GM18861 (cell line): ENCODE results near the gene MAD1L1.
"Not testable (repeated sequence)": the region's sequence is repeated elsewhere in the genome, so short reads cannot be mapped to it uniquely, and the experiment has no call there.

ENCODE experiments used
- ATAC-seq: cut with Tn5 transposase; IDR thresholded peaks from one replicate; pipeline ENCODE4 v1.9.1; 2021; ENCODE audit not compliant: unreplicated experiment

The MAD1L1 gene

DNA sequence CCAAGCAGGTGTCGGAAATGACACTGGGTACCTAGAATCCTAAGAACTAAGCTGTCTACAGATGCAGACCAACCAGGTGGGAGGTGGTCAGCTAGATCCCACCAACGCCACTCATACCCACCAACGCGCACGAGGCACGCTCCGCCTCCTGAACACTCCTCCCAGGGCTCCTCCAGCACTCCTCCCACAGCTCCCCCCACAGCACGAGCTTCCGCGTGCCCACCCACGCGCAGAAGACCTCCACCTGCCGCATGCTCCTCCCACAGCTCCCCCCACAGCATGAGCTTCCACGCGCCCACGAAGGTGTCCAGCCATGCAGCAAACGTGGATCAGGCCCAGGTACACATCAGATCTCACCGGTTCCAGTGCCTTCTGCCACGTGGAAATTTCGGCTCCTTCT, 196.0 kb downstream of the MAD1L1 start:
- ATAC-seq, result no peak

- ATAC-seq, result not testable (repeated sequence)
Measured at GRCh38 chr7:2036201-2036600, 196.5 kb downstream of the MAD1L1 start.

DNA sequence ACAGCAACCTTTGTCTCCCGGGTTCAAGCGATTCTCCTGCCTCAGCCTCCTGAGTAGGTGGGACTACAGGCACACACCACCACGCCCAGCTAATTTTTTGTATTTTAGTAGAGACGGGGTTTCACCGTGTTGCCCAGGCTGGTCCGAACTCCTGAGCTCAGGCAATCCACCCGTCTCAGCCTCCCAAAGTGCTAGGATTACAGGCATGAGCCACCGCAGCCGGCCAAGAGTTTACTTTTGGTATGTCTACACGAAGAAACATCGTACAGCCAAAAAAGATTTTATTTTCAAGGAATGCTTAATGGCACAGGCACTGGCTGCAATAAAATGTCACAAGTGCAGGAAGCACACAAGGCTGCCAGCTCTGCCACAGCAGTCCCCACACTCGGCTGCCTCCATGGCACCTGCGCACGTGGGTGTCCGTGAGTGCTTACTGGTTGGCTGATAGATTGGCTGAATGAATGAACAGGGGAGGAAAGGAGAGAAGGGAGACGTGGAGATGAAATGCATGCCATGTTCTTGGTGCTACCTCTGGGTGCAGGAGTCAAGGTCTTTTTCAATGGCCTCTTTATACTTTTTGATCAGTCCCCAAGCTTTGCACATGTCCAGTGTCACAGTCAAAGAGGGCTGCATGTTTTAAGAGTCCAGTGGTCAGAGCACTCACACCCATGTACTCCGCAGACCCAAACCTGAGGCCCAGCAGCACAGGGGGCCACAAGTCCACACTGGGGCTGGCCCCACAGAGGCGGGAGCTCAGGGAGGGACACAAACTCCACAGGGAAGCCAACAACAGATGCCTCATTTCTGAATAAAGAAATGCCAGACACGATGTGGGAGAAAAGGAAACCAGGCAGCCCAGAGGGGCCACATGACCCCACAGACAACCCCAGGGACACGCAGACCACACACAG, 198.2 kb downstream of the MAD1L1 start:
- ATAC-seq, result no peak

- ATAC-seq, result no peak
Measured at GRCh38 chr7:2033586-2034135, 199.1 kb downstream of the MAD1L1 start.

DNA sequence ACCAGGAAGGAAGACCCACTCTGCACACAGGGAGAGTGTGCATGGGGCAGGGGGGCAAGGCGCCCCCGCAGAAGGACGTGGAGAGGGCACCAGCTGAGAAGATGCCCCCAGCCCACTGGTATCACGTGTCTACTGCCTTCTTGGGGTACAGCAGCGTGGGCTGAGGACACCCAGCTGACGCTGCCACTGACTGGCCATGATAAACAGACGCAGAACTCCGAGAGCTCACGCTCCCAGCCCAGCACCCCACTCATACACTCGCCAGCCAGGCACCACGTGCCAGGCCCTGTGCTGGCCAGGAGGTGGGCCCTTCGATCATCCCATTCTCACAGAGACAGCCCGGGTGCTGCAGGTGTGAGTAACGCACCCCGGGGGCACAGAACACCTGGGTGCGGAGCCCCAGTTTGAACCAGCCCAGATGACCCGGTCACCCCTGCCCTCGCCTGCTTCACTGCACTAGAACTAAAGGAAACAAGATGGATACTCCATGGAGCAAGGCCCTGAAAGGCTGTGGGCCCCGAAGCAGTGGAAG, 199.8 kb downstream of the MAD1L1 start:
- ATAC-seq, result no peak

DNA sequence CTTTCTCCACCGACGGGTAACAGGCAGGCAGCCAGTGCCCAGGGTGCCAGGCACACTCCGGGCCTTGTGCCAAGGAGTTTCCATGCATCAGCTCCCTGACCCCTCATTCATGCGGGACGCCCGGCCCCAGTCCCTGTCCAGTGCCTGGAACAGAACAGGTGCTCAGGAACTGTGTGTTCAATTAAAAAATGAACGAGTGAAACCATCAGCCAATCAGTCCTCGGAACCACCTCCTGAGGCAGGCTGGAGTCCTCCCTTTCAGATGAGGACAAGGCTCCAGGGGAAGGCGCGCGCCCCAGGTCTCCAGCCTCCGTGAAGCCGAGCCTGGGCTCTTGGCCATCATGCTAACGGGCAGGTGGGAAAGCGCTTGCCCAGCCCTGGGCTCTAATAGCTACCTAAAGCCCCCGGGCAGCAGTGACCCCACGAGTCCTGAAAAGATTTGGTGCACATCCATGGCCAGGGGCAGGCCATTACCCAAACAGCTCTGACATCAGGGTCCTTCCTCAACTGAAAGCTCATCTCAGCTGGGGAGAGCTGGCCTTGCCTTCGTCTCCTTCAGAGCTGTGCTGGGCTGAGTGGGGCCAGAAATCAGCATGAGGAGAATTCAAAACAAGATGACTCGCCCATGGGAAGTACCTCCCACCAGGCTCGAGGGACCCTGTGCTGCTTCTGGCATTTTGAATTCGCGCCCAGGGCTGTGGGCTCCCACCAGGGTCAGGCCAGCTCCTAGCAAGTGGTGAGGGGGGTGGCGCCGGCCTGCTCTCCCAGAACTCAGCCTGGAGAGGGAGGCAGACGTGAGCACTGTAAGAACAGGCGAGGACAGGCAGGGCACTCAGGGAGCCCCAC, 200.5 kb downstream of the MAD1L1 start:
- no peak for ATAC-seq

- ATAC-seq, result no peak
Measured at GRCh38 chr7:2031451-2031845, 201.3 kb downstream of the MAD1L1 start.

GRCh38 chr7:2030475-2031450, 202.0 kb downstream of the MAD1L1 start:
- ATAC-seq, result no peak

DNA sequence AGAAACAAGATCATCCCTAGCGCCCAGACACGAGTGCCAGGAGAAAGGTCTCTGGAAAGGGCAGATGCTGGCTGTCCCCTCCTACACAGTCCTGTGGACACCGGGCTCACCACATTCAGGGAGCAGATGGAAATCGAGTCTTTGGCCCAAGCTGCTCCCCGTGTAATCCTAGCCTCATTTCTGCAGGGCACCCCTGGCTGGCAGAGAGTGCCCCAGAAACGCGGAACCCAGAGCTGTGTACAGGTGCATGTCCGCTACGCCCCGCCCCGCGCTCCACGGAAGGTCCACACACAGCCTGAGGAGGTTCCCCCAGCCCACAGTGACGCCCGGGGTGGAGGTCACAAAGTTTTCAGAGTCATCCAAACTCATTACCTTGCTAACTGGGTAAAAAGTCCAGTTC, 202.8 kb downstream of the MAD1L1 start:
- no peak for ATAC-seq

DNA sequence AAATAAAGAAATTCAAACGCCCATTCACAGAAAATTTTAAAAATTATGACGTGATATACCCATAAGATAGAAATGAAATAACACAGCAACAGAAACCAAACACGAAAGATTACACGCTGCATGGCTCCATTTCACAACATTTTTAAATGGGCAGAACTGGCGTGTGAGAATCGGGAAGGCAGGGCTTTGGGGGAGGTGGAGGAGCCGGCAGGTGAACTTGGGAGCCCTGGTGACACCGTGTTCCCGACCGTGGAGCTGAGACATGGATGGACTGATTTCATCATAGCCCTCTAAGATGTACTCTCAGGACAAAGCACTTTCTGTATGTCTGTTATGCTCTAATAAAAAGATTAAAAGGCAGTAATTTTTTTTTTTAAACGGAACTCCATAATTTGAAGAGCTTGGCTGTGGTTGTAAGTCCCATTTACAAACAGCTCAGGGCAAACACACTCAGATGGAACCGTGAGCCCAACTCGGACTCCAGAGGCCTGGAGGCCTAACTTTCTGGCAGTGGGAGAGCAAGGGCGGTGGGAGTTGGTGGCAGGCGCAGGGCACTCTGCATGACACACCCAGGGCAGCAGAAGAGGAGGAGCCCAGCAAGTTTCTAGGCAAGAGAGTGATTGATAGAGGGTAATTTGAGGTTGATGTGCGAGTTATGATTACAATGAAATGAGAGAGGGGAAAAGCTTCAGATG, 203.4 kb downstream of the MAD1L1 start:
- no peak for ATAC-seq

GRCh38 chr7:2028733-2029132, 204.0 kb downstream of the MAD1L1 start:
- no peak for ATAC-seq

- no peak for ATAC-seq
Measured at GRCh38 chr7:2025188-2025587, 207.6 kb downstream of the MAD1L1 start.

DNA sequence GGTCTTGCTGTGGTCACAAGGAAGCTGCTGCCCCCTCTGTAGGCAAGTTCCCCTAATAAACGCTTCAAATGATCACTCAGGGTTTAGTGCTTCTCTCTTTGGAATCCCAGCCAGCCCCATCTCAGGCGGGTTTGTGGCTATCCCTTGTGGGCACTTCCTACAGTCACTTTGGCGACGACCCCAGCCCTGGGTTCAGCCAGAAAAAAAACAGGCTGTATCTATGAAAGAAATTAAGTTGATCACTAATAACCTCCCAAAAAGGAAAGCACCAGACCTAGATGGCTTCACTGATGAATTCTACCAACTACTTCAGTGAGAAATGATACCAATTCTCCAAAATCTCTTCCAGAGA, 208.2 kb downstream of the MAD1L1 start:
- ATAC-seq, result no peak

GRCh38 chr7:2023877-2024566, 208.7 kb downstream of the MAD1L1 start:
- ATAC-seq, result no peak

- no peak for ATAC-seq
Measured at GRCh38 chr7:2022737-2023250, 210.0 kb downstream of the MAD1L1 start.

DNA sequence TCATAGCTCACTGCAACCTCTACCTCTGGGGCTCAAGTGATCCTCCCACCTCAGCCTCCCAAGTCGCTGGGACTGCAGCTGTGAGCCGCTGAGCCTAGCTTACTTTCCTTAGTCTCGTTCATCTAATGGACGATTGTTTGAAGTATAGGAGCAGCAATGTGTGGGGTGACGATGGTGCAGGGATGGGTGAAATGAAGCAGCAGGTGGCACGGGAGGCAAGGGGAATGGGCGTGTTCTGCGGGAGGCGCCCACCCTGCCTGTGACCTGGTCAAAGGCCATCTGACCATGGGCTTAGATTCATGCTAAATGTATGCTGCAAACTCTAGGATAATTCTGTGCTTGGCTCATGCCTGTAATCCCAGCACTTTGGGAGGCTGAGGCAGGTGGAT, 210.7 kb downstream of the MAD1L1 start:
- no peak for ATAC-seq

DNA sequence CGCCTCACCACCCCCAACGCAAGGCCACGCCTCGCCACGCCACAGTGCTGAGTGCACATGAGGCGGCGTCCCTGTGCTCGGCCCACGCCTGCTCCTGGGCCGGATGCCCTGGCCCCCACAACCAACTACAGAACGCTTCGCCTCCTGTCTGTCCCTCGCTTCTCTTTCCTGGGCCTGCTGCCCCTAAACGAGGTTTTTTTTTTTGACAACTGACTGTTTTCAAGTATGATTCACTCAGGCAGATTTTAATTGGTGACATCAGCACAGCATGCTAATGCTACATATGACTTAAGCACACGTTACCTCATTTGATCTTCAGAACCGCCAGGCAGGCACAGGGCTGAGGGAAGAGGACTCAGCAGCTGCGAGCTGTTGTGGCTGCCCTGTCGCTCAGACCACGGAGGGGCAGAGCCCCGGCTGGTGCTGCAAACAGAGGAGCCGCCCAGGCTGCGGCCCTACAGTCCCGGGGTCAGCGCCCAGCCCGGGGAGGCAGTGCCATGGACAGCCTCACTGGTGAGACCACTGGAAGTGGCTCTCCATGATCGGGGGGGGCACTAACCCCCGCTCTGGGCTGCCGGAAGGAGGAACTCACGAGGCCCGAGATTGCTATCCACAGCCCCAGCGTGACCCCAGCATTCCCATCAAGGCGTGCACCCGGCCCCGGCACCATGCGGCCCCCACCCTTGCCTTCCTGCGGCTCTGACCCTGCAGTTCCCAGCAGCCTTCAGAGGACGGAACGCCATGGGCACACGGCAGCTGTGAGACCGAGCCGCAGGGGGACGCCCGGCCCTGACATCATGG, 212.8 kb downstream of the MAD1L1 start:
- ATAC-seq, result peak; percentile 64

GRCh38 chr7:2019461-2019710, 213.4 kb downstream of the MAD1L1 start:
- no peak for ATAC-seq
